Heart left ventricle (tissue), 13 donors: ENCODE results near the gene HEBP2.

Experiments
- POLR2A ChIP-seq, 2 donors: fragments of 450-650 bp; IDR thresholded peaks; one replicate each; pipeline ENCODE4 v1.6.1; 2017; ENCODE audit warnings: antibody characterized with exemption in 2 of 2, mild to moderate bottlenecking in 2 of 2, moderate library complexity in 2 of 2
- TF ChIP-seq, protein P1 (sequence below), 12 donors: fragments of 200-600 bp; sonication (generic) in 4 of 12; IDR thresholded peaks; one replicate each; pipeline versions ENCODE4 v1.5.0 to v1.8.0; 2018 to 2022; ENCODE audit warnings: antibody characterized with exemption in 12 of 12, mild to moderate bottlenecking in 5 of 12
- donor health status: ischemic (EF 13 %, LVEDD 7.1; RV severe dilation, severe dysfunction).
- donor health status: DM: no; HTN: yes; CAD: no.
- donor health status: DM: no; HTN: no; CAD: no.
- donor health status: ischemic (EF 25% LVEDD 6.9; RV normal size, moderate dysfunction).
- donor health status: ischemic (EF 25% LVEDD 5.7; RV mildly dilated, moderate dysfunction).
- donor health status: ischemic (EF 35%, LVEDD 5.7; RV mildly dilated, moderate dysfunction).
- donor health status: nonischemic (EF 11% LVEDD 7.7; RV severe dilation, severe dysfunction).
- donor health status: DM: yes; HTN: yes; CAD: no.
- donor health status: PGD.
- donor health status: ischemic (EF 29% LVEDD 5.4; RV normal size, mild dysfunction).
- donor health status: nonischemic (EF 23%, LVEDD 6.1; RV moderate dilation, normal function).

DNA sequence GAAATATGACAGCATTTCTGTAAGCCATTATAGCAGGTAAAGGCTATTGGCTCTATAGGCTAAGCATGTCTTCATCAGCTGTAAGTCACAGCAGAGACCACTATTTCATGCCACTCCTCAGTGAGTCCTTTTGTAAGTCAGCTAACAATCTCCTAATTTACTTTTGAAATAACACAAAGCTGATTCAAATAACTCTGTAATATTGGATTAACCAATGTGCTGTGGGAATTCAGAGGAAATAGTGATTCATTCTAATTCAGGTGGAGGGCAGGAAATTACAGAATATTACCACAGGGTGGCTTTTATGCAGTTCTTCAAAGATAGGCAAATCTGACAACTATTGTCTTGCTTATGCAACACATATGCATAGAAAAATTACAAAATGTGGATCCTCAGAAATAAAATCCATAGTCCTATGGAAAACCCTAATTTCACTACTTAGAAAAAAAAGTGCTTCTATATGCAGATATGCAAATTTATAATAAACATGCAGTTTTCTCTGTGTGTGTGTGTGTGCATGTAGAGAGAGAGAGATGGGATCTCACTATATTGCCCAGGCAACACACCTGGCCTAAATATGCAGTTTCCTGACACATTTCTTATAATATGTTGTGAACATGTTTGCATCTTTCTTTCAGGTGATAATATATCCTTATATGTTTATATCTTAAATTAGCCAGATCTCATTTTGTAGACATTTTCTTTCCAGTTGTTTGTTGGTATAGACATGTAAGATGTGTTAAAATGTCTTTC is 31.1 kb upstream of the HEBP2 start:
- TF ChIP-seq, protein P1, sequence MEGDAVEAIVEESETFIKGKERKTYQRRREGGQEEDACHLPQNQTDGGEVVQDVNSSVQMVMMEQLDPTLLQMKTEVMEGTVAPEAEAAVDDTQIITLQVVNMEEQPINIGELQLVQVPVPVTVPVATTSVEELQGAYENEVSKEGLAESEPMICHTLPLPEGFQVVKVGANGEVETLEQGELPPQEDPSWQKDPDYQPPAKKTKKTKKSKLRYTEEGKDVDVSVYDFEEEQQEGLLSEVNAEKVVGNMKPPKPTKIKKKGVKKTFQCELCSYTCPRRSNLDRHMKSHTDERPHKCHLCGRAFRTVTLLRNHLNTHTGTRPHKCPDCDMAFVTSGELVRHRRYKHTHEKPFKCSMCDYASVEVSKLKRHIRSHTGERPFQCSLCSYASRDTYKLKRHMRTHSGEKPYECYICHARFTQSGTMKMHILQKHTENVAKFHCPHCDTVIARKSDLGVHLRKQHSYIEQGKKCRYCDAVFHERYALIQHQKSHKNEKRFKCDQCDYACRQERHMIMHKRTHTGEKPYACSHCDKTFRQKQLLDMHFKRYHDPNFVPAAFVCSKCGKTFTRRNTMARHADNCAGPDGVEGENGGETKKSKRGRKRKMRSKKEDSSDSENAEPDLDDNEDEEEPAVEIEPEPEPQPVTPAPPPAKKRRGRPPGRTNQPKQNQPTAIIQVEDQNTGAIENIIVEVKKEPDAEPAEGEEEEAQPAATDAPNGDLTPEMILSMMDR (IDR thresholded peaks at IDR 0.05): peak in 1 of 12 donors; percentile 16
- no peak for TF ChIP-seq POLR2A (IDR thresholded peaks at IDR 0.05)
